ENCODE data around the gene UBQLN1.
"Not testable (repeated sequence)": the region's sequence is repeated elsewhere in the genome, so short reads cannot be mapped to it uniquely, and the experiment has no call there.

Gene UBQLN1

DNA sequence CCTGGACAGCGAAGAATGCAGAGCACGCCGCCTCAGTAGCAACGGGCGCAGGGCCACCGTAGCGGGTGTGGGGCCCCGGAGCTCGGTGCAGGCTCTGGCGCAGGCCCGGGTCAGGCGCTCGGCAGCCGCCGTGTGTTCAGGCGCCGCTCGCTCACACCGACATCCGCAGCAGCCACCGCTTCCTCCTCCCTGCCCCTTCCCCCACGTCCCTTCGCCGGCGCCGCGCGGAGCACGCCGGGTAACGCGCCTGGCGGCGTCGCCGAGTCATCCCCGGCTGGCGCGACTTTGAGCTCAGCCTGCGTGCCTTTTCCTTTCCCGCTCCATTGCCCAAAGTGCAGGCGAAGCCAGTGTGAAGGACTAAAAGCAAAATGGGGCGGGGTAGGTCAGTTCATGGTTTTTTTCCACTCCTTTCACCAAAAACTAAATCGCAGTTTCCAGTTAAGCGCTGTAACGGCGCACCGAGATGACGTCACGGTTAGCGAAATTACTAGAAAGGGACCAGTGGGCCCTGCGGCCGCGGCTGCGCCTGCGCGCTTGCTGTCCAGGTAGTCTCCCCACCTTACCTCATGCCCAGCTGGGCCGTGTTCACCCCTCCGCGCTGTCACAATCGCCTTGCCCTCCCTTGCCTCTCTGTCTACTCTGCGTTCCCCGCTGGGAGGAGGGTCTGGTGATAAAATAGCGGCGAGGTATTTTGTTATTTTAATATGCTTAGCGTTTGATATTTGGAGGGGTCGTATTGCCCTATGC is at the start of gene UBQLN1:
UBQLN1 (minus strand) TSS at position 191 of the 747 bp plus-strand sequence. CDS start 279 bp downstream, outside the sequence.
- DNase-seq (ENCODE audit: low read depth) = peak; percentile 84

GRCh38 chr9:83754383-83754977 is 46.7 kb upstream of the UBQLN1 start:
- no peak for DNase-seq (ENCODE audit: low read depth)

- DNase-seq (ENCODE audit: low read depth) = no peak
Measured at GRCh38 chr9:83749706-83750105, 41.9 kb upstream of the UBQLN1 start.

- DNase-seq (ENCODE audit: low read depth) = no peak
Measured at GRCh38 chr9:83744206-83744605, 36.4 kb upstream of the UBQLN1 start.

GRCh38 chr9:83733739-83734138 is 26.0 kb upstream of the UBQLN1 start:
- no peak for DNase-seq (ENCODE audit: low read depth)

GRCh38 chr9:83728591-83729368 is 21.0 kb upstream of the UBQLN1 start:
- not testable (repeated sequence) for DNase-seq (ENCODE audit: low read depth)

DNA sequence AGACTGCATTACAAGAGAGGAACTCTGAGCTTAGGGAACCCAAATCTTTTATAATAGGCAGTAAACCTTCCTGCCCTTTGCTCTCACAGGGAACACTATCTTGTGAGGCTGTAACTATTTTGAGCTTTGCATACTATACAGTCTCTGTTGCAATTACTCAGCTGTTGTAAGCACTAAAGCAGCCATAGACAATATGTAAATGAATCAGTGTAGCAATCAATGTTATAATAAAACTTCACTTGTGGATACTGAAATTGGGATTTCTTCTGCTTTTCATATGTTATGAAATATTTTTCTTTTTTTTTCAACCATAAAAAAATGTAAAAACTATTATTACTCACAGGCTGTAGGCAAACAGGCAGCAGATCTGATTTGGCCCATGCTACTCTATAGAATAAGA is 16.7 kb upstream of the UBQLN1 start:
- DNase-seq (ENCODE audit: low read depth) = no peak

DNA sequence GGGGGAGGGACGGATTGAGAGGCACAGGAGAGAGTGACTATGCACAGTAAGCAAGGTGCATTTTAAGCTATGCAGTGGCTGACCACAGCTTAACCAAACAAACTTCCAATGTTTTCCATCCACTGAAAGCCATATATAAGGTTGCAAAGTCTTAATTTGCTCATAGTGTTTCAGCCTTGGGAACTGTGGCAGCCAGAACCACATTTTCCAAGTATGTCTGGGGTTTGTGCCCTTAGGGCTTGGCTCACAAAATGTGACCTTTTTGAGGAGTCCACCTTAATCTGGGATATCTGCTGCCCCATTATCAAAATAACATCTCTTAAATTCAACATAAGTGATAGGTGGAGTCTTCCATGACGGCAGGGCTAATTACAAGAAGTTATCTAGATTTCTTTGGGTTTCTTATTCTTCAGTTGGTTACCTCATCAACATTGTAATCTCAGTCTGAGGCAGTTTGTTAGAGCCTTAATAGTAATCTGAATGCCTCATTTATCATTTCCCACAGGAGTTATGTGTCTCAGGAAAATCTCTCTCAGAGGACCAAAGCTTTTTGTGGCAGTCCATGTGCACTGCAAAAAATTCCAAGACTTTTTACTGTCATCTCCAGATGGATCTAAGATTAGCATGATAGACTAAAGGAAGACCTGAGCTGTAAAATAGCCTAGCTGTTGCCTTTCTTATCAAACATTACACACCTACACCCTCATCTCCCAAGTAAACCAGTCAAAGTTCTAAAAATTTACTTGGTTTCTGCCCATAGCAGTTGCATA is 15.2 kb upstream of the UBQLN1 start:
- DNase-seq (ENCODE audit: low read depth) = no peak

- DNase-seq (ENCODE audit: low read depth) = no peak
Measured at GRCh38 chr9:83721509-83721908, 13.8 kb upstream of the UBQLN1 start.

DNA sequence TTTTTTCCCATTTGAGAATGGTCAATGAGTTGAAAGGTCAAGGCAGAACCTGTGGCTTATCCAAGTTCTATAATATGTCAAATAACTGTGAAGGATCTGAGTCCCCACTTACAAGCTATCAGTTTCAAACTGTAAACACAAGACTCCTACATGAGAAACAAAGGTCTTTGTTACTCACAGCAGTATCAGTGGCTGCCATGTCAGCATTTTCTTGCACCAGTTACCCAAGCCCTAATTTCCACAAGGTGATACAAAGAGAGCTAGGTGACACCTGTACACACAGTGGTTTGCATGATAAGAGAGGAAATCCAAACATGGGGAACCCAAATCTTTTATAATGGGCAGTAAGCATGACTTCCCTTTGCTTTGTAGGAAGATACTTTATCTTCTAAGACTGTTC is 8.0 kb upstream of the UBQLN1 start:
- no peak for DNase-seq (ENCODE audit: low read depth)

GRCh38 chr9:83715221-83715620 is 7.5 kb upstream of the UBQLN1 start:
- no peak for DNase-seq (ENCODE audit: low read depth)

- no peak for DNase-seq (ENCODE audit: low read depth)
Measured at GRCh38 chr9:83714329-83714728, 6.6 kb upstream of the UBQLN1 start.

- DNase-seq (ENCODE audit: low read depth) = peak; percentile 22
Measured at GRCh38 chr9:83708515-83709158, 879 bp upstream of the UBQLN1 start.

DNA sequence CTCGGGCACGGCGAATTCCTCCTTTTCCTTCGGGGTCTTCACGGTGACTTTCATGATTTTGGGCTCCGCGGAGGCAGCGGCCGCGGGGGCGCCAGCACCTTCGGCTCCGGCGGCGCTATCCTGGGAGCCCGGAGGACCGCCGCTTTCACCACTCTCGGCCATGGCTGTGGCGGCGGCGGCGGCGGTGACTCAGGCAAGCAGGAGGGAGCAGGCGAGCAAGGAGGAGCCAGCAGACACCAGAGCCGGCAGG is 315 bp downstream of the UBQLN1 start:
- DNase-seq (ENCODE audit: low read depth) = no peak

DNA sequence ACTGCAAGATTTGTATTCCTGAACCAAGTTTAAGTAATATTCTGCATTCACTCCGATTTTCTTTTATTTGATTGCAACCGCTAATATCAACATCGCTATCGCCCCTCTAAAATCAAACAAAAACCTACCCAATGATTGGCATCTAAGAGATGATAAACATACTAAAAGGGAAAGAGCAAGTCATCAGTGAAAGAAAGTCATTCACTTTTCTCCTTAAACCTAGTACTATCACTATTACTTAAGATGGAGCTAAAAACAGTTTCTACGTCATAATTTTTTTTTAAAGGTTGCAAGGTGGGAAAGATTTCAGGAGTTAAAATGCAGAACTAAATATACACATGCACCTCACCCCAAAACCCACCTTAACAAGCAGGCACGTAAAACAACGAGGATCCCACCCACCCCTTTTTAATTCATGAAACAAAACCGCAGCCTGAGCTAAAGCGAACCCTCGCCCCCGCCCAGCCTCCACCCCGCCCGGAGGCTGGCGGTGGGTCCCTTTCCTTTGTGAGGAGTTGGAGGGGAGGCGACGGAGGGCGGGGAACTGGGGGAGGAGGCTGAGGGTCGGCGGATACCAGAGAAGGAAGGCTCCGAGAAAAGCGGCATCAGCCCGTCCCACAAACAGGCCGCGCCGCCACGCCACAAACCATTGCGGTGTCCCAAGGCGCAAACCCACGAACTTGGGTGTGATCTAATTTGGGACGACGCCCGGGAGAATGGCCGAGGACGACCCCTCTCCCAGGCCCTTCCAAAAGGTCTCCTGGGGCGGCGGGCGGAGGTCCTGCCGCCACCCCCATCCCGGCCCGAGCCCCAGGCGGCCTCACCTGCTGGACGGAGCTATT is 861 bp downstream of the UBQLN1 start:
- peak; percentile 53 for DNase-seq (ENCODE audit: low read depth)

DNA sequence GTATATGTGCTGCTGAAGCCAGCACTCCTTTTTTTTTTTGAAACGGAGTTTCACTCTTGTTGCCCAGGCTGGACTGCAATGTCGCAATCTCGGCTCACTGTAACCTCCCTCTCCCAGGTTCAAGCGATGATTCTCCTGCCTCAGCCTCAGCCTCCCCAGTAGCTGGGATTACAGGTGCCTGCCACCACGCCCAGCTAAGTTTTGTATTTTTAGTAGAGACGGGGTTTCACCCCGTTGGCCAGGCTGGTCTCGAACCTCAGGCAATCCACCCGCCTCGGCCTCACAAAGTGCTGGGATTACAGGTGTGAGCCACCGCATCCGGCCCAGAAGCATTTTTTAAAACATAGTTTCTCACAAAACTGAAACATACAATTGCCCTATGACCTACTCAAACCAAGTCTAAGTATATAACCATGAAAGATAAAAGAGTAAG is 2.5 kb downstream of the UBQLN1 start:
- DNase-seq (ENCODE audit: low read depth) = not testable (repeated sequence)

DNA sequence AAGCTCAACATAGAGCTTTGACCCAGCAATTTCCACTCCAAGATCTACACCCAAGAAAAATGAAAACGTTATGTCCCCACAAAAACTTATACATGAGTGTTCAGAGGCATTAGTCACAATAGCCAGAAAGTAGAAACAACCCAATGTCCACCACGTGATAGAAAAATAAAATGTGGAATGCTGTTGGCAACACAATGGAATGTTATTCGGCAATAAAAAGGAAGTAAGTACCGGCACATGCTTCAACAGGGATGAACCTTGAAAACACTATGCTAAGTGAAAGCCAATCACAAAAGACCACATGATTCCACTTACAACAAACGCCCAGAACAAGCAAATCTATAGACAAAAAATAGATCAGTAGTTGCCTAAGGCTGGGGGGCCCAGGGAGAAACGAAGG is 6.0 kb downstream of the UBQLN1 start:
- DNase-seq (ENCODE audit: low read depth) = no peak

DNA sequence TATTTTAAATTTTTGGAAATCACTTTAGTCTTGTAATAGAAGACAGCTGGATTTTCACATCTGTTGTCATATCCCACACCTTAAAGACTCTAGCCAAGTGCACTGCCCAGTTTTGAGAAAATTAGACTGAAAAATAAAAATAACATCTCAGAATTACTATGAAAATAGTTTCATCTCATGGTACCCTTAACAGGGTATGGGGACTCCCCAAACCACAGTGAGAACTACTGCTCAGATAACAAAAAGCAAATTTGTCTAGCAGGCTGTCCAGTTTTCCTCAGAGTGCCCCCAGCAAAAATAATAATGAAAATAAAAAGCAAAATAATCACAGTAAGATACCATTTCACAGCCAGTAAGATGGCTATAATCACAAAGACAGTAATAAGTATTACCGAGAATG is 6.5 kb downstream of the UBQLN1 start:
- DNase-seq (ENCODE audit: low read depth) = no peak

DNA sequence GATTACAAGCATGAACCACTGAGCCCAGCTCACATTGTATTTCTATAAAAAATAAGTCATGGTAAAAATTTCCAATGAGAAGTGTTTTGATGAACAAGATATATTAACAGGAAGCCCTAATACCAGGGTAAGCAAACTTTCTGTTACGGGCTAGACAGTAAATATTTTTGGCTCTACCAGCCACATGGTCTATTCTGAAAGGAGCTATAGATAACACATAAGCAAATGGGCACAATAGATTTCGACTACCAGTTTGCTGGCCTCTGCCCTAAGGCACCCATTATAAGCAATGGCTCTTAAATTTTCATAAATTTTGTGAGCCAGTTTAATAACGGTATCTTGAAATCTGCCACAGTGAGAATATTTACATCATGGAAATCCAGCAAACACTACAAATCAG is 8.1 kb downstream of the UBQLN1 start:
- no peak for DNase-seq (ENCODE audit: low read depth)

DNA sequence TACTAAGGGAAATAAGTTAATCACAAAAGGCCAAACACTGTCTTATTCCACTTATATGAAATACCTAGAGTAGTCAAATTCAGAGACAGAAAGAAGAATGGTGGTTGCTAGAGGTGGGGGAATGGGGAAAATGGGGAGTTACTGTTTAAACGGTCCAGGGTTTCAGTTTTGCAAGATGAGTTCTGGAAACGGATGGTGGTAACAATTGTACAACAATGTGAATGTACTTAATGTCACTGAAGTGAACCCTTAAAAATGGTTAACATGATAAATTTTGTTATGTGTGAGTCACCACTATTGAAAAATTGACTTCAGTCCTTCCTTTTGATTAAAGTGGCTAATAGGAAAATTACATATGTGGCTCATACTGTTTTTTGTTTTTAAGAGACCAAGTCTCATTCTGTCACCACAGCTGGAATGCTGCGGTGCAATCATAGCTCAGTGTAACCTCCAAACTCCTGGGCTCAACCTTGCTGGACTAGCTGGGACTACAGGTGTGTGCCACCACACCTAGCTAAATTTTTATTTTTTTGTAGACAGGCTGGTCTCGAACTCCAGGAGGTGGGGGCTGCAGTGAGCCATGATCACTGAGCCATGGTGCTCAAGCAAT is 8.7 kb downstream of the UBQLN1 start:
- DNase-seq (ENCODE audit: low read depth) = no peak

GRCh38 chr9:83691492-83691891 is 16.3 kb downstream of the UBQLN1 start:
- no peak for DNase-seq (ENCODE audit: low read depth)
